ENCODE results near the gene ARHGAP35.
A peak's percentile ranks its signal among the peaks of the same experiment; 100 is the strongest.
"Not testable (repeated sequence)": the region's sequence is repeated elsewhere in the genome, so short reads cannot be mapped to it uniquely, and the experiment has no call there.

Gene ARHGAP35

DNA sequence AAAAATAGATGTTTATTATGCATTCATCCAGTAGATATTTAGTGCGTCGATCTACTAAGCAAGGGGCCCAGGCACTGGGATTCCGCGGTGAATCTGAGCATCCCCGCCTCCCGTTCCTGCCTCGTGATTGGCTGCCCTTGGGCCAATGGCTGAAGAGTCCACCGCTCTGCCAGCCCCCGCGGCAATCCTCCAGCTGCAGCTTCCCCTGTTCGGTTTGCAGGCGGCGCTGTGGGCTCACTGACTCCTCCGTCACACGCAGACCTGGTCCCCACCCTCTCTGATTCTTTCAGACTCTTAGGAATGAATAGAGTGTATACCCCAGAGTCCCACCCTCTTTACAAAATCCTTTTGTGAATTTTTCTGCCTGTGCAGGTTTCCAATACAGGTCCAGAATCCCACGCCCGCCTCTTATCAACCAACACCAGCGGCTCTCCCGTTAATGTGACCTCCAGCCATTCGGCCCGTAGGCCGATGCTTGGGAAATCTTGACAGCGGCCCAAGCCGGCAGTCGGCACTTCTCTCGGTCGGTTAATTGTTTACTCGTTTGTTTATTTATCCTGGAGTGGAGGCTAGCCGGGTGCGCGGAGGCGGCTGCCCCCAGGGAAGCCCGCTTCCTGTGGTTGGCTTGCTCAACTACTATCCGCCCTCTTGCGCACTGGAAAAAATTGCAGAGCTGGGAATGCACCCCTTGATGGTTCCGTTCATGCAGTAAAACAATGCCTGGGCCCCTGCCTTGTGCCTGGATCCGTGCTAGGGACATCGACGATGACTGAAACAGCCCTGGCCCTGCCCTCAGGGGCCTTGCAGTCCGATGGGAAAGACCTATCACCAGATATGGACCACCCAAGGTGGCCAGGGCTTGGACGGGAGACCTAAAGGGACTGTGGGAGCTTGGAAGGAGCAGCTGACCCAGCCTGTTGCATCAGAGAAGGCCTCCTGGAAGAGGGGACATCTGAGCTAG, 4.5 kb upstream of the ARHGAP35 start:
- Mint-ChIP-seq H3K27me3 (no peaks in the 10 kb centered on the region), H3K36me3 (ENCODE audit: low read depth) (peaks cover 4% of the 10 kb centered on the region), H3K9me3 (no peaks in the 10 kb centered on the region), H3K4me1 (ENCODE audit: low read depth) (peaks cover 33% of the 10 kb centered on the region), H3K4me3 (peak overlapping the region; percentile 81), H3K27ac (peak overlapping the region; percentile 92)

GRCh38 chr19:46859637-46860124, 1.1 kb upstream of the ARHGAP35 start:
- Mint-ChIP-seq H3K36me3 (ENCODE audit: low read depth) (peaks cover 4% of the 10 kb centered on the region), H3K4me3 (peak overlapping the region; percentile 85), H3K9me3 (no peaks in the 10 kb centered on the region), H3K4me1 (ENCODE audit: low read depth) (peaks cover 33% of the 10 kb centered on the region), H3K27me3 (no peaks in the 10 kb centered on the region), H3K27ac (peak overlapping the region; percentile 91)

GRCh38 chr19:46860125-46860845, 512 bp upstream of the ARHGAP35 start:
- Mint-ChIP-seq H3K4me3 (peak overlapping the region; percentile 85), H3K36me3 (ENCODE audit: low read depth) (peaks cover 10% of the 10 kb centered on the region), H3K27me3 (no peaks in the 10 kb centered on the region), H3K4me1 (ENCODE audit: low read depth) (peaks cover 33% of the 10 kb centered on the region), H3K9me3 (no peaks in the 10 kb centered on the region), H3K27ac (peak overlapping the region; percentile 91)

DNA sequence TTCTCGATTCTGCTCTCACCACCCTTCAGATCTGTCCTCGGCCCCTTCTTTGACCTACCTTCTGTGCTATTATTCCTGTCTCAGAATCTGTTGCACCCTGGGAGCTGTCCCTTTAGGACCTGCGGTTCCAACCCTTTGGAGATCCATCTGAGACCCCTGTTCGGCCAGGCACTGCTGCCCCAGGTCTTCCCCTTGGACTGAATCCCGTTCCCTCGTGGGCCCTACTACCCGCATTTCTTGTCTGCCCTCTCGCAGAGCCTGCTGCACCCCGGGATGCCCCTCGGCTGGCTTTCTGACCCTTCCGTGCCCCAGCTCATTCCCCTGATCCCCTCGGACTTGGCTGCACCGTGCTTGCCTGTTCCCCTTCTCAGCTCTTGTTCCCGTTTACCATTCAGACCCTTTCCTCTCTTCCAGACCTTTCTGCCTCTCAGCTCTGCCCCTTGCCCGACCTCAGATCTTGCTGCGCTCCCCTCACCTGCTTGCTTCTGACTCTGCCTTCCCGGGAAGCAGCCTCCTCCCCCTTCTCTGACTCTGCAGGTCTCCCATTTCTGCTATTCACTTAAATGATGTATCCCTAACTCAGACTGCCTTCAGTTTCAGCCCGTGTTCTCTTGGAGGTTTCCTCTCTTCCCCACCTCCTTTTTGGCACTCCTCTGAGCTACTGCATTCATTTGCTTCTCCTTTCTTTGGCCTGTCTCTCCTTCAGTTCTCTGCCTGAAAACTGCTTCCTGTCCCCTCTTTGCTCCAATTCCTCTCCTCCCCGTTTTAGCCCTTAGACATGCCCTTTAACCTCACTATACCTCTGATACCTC, 1.1 kb downstream of the ARHGAP35 start:
- H3K4me1 Mint-ChIP-seq (ENCODE audit: low read depth): peaks cover 27% of the 10 kb centered on the region
- no peaks in the 10 kb centered on the region for H3K27me3 Mint-ChIP-seq
- H3K36me3 Mint-ChIP-seq (ENCODE audit: low read depth): peaks cover 14% of the 10 kb centered on the region
- H3K4me3 Mint-ChIP-seq: no peak overlapping the region
- no peak overlapping the region for H3K27ac Mint-ChIP-seq
- H3K9me3 Mint-ChIP-seq: no peaks in the 10 kb centered on the region

- Mint-ChIP-seq H3K9me3 (no peaks in the 10 kb centered on the region), H3K4me1 (ENCODE audit: low read depth) (peaks cover 29% of the 10 kb centered on the region), H3K27me3 (no peaks in the 10 kb centered on the region), H3K27ac (no peak overlapping the region), H3K36me3 (ENCODE audit: low read depth) (peaks cover 14% of the 10 kb centered on the region), H3K4me3 (no peak overlapping the region)
Measured at GRCh38 chr19:46862503-46862834, 1.7 kb downstream of the ARHGAP35 start.

- peaks cover 30% of the 10 kb centered on the region for H3K4me1 Mint-ChIP-seq (ENCODE audit: low read depth)
- no peaks in the 10 kb centered on the region for H3K9me3 Mint-ChIP-seq
- H3K4me3 Mint-ChIP-seq: no peak overlapping the region
- no peaks in the 10 kb centered on the region for H3K27me3 Mint-ChIP-seq
- peaks cover 14% of the 10 kb centered on the region for H3K36me3 Mint-ChIP-seq (ENCODE audit: low read depth)
- H3K27ac Mint-ChIP-seq: no peak overlapping the region
Measured at GRCh38 chr19:46862974-46863632, 2.3 kb downstream of the ARHGAP35 start.

GRCh38 chr19:46863818-46864629, 3.2 kb downstream of the ARHGAP35 start:
- H3K4me3 Mint-ChIP-seq: no peak overlapping the region
- no peaks in the 10 kb centered on the region for H3K27me3 Mint-ChIP-seq
- H3K36me3 Mint-ChIP-seq (ENCODE audit: low read depth): peaks cover 14% of the 10 kb centered on the region
- no peak overlapping the region for H3K27ac Mint-ChIP-seq
- H3K9me3 Mint-ChIP-seq: no peaks in the 10 kb centered on the region
- H3K4me1 Mint-ChIP-seq (ENCODE audit: low read depth): peaks cover 31% of the 10 kb centered on the region

DNA sequence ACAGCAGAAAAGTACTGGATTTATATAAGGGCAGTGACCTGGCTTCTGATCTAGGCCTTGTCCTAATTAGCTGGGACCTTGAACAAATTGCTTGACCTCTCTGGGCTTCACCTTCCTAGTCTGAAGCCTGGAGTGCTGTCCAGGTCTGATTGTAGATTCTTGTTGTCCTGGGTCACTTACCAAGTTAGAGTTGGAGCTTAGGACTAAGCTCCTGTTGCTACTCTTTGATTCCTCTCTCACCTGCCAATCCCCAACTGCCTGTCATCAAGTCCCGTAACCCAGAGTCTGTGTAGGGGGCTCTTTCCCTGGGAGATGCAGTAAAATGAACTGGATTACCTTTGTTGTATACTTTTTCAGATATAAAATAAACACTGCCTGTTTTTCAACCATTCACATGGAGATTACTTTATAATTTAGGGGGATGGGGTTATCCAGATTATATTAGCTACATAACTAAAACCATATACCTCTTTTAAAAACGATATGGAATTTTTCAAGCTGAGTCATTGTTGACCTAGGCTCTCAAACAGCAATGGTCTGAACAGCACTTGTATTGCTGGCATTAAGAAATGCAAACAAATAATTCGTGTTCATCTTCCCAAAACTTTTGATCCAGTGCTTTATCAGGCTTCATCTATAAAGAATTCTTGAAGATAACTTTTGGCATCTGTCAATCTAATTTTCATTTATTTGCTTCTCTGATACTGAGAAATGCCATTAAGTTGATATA, 5.8 kb downstream of the ARHGAP35 start:
- no peak overlapping the region for H3K27ac Mint-ChIP-seq
- peaks cover 30% of the 10 kb centered on the region for H3K4me1 Mint-ChIP-seq (ENCODE audit: low read depth)
- H3K36me3 Mint-ChIP-seq (ENCODE audit: low read depth): peaks cover 13% of the 10 kb centered on the region

GRCh38 chr19:46867170-46867569, 6.4 kb downstream of the ARHGAP35 start:
- no peak overlapping the region for H3K27ac Mint-ChIP-seq
- no peaks in the 10 kb centered on the region for H3K9me3 Mint-ChIP-seq
- peaks cover 30% of the 10 kb centered on the region for H3K4me1 Mint-ChIP-seq (ENCODE audit: low read depth)
- H3K4me3 Mint-ChIP-seq: no peak overlapping the region
- H3K27me3 Mint-ChIP-seq: no peaks in the 10 kb centered on the region
- peaks cover 13% of the 10 kb centered on the region for H3K36me3 Mint-ChIP-seq (ENCODE audit: low read depth)

More for the DNA sequence above, 5.8 kb downstream of the ARHGAP35 start:
- no peaks in the 10 kb centered on the region for H3K9me3 Mint-ChIP-seq
- H3K4me3 Mint-ChIP-seq: no peak overlapping the region
- no peaks in the 10 kb centered on the region for H3K27me3 Mint-ChIP-seq

DNA sequence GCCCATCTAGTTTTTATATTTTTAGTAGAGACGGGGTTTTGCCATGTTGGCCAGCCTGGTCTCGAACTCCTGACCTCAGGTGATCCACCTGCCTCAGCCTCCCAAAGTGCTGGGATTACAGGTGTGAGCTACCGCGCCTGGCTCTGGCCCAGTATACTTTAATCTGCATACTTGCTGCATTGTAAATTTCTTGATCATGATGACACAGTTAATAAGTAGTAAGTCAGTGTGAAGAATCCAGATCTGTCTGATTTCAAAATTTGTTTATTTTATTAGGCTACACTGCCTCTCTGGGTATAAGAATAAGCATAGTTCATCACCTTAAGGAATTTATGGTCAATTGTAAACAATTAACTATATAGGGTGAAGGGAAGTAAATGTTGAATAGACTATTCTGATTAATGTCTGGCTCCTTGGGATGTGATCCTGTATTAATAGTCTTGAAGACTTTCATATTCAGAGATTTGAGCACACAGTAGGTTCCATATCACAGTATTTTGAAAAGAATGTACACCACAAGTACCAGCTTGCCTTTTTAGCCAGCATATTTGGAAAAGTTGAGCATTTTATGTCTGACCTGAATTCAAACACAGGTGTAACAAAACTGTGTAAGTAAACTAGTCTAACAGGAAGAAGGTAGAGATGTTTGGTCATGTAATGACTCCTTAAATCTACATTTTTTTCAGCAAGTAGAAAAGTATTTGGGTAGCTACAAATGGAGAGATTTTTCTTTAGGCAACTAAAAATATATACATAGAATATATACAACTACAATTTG, 7.4 kb downstream of the ARHGAP35 start:
- H3K27ac Mint-ChIP-seq: no peak overlapping the region

DNA sequence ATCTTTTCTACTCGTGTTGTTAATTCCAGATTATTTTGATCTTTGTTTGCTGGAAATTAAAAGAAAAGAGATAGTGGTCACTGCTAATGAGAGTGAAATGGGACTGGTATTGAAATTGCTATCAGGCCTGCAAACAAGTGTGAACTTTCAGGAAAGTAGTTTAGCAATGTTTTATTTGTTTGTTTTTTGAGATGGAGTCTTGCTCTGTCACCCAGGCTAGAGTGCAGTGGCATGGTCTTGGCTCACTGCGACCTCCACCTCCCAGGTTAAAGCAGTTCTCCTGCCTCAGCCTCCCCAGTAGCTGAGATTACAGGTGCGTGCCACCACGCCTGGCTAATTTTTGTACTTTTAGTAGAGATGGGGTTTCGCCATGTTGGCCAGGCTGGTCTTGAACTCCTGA, 10.4 kb downstream of the ARHGAP35 start:
- H3K36me3 Mint-ChIP-seq (ENCODE audit: low read depth): peaks cover 13% of the 10 kb centered on the region
- not testable (repeated sequence) for H3K9me3 Mint-ChIP-seq, H3K27me3 Mint-ChIP-seq, H3K4me3 Mint-ChIP-seq, H3K27ac Mint-ChIP-seq
- peaks cover 26% of the 10 kb centered on the region for H3K4me1 Mint-ChIP-seq (ENCODE audit: low read depth)

More for the DNA sequence above, 7.4 kb downstream of the ARHGAP35 start:
- Mint-ChIP-seq H3K36me3 (ENCODE audit: low read depth) (peaks cover 17% of the 10 kb centered on the region), H3K4me1 (ENCODE audit: low read depth) (peaks cover 30% of the 10 kb centered on the region), H3K4me3 (no peak overlapping the region), H3K27me3 (no peaks in the 10 kb centered on the region), H3K9me3 (no peaks in the 10 kb centered on the region)

- H3K27me3 Mint-ChIP-seq: no peaks in the 10 kb centered on the region
- peaks cover 13% of the 10 kb centered on the region for H3K36me3 Mint-ChIP-seq (ENCODE audit: low read depth)
- no peaks in the 10 kb centered on the region for H3K9me3 Mint-ChIP-seq
- H3K27ac Mint-ChIP-seq: no peak overlapping the region
- no peak overlapping the region for H3K4me3 Mint-ChIP-seq
- H3K4me1 Mint-ChIP-seq (ENCODE audit: low read depth): peaks cover 13% of the 10 kb centered on the region
Measured at GRCh38 chr19:46872967-46873366, 12.2 kb downstream of the ARHGAP35 start.

Data from stimulated activated naive CD8-positive, alpha-beta T cell treated with anti-CD3 and anti-CD28 coated beads, Interleukin-15, Interleukin-2, amounts not matched to agents 100 ng/mL and 50 ng/mL, for 24 hours (primary cell).